ENCODE measurements around the gene SPA17.

The SPA17 gene

DNA sequence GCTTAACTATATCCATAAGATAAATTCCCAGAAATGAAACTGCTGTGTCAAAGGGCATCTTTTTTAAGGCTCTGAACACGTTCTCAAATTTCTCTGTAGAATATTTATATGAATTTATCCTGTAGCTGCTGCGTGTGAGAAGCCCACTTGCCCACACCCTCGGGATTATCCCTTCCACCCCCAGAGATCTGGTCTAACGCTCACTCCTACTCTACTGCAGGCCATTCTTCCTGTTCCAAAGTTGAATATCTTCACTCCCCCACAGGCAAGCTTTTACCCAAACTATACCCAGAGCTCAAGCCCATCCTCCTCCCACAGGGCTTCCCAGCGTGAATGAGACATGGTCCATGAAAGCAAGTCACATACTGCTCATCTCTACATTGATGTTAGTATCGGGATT is 25.1 kb upstream of the SPA17 start:
- TF ChIP-seq, protein P1, sequence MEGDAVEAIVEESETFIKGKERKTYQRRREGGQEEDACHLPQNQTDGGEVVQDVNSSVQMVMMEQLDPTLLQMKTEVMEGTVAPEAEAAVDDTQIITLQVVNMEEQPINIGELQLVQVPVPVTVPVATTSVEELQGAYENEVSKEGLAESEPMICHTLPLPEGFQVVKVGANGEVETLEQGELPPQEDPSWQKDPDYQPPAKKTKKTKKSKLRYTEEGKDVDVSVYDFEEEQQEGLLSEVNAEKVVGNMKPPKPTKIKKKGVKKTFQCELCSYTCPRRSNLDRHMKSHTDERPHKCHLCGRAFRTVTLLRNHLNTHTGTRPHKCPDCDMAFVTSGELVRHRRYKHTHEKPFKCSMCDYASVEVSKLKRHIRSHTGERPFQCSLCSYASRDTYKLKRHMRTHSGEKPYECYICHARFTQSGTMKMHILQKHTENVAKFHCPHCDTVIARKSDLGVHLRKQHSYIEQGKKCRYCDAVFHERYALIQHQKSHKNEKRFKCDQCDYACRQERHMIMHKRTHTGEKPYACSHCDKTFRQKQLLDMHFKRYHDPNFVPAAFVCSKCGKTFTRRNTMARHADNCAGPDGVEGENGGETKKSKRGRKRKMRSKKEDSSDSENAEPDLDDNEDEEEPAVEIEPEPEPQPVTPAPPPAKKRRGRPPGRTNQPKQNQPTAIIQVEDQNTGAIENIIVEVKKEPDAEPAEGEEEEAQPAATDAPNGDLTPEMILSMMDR (conservative IDR thresholded peaks at IDR 0.05): no peak
- no peak overlapping the region for H3K27ac ChIP-seq

DNA sequence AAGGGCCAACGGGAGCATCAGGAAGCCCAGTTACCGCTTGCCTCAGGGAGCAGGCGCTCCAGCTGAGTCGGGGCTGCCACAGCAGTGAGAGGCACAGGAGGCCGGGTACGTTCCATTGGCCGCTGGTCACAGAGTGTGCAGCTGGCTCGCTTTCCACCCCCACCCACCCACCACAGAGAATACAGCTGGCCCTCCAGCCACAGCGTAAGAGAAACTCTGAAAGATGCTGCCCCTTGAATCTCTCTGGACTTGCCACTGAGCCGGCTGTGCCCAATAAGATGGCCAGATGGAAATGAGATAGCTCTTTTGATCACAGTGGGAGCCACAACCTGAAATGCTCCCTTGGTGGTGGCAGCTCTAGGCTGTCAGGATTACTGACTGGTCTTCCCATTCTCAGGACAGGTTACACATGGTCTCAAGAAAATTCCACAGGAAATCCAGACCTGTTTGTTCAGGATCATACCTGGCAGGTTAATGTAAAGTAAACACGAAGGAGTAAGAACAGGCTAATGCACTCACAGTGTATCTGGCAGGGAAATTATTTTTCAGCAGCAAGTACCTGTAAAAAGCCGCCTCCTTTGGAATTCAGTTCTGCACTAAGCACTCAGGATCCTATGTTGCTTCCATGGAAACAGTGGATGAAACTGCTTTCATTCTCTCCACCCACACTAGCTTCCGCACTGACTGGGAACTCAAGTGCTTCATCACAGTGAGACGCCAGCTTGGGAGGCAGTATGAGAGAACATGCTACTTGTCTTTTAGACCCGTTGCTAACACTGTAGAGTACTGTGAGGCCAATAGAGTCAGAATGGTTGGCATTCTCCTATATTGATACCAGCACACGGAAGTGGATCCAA is 16.7 kb upstream of the SPA17 start:
- TF ChIP-seq, protein P1 (conservative IDR thresholded peaks at IDR 0.05): no peak
- peak overlapping the region; percentile 96 for H3K27ac ChIP-seq

DNA sequence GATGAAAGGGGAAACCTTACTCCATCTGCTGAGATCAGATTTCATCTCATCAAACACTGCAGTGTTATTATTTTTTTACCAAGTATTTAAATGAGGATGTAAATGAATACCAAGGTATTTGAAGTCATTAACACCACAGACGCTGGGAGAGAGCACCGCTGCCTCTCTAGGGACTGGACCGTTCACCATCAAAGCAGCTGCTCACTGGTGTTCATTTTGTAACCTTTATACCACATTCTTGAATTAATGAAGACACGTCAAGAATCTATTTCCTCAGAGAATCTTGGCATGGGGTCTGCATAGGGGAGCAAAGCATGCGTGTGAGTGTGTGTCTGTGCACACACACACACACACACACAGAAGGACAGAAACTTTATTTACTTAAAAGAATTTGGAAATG is 15.8 kb upstream of the SPA17 start:
- TF ChIP-seq, protein P1 (conservative IDR thresholded peaks at IDR 0.05): no peak
- peak overlapping the region; percentile 96 for H3K27ac ChIP-seq

DNA sequence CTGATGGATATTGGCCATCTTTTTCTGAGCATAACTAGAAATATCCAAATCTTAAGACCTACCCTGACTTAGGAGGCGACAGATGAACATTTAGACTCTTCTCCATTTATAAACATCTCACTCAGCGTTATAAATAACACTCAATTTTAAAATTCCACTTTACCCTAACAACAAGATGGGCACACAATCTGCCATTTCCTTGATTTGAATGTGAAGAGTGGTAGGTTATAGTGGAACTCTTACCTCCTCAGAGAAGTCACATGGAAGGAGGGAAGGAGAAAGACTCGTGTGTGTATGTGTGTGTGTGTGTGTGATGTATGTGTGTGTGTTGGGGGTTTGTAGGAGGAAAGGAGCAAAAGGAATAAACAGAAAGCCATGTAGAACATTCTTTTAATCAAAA is 15.2 kb upstream of the SPA17 start:
- peak overlapping the region; percentile 96 for H3K27ac ChIP-seq
- TF ChIP-seq, protein P1 (conservative IDR thresholded peaks at IDR 0.05): no peak

DNA sequence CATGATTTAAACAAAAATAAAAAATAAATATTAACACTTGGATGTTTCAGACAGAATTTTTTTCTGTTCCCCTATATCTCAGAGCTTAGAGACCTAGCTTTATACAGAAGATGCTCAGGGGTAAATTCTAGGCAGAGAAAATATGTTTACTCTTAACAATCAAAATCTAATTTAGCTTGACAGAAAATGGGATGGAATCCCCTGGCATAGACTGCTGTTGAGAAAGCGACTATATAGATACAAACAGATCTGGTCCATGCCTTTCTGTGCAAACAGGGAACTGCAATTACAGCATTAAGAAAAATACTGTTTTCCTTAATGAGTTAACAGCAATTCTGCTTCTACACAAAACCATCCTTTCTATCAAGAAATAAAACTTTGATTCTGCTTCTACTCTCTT is 14.7 kb upstream of the SPA17 start:
- TF ChIP-seq, protein P1 (conservative IDR thresholded peaks at IDR 0.05): no peak
- peak overlapping the region; percentile 96 for H3K27ac ChIP-seq

DNA sequence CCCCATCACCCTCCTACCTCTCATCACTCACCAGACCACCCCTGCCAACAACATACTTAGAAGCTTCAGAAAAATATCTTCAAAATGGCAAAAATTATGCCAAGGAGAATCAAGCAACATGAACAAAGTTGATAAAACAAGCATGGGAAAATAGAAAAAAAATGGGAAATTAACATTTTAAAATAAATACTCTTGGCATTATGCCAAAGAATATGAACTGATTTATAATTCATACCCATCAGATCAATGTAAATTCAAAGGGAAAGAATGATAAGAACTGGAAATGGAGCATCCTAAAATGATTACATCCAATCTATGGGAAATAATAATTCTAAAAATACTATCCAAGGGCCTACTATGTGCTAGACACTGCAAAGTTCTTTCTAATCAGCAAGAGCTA is 12.2 kb upstream of the SPA17 start:
- TF ChIP-seq, protein P1 (conservative IDR thresholded peaks at IDR 0.05): no peak
- H3K27ac ChIP-seq: no peak overlapping the region

DNA sequence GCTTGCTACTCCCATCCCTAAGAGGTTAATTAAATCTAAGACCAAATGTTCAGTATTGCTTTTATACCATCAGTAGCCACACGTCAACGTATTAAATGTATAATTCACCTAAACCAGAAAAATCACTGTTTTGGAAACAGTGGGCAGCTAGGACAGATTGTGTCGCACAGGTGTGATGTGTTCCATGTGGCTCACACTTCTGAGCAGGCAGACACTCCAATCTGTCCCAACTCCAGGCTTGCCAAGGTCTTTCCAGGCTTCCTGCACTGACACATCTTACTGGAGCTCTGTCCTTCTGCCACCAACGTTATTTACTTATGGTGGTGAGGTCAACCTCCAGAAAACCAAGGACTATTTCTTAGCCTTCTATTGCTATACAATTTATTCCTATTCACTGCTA is 11.6 kb upstream of the SPA17 start:
- H3K27ac ChIP-seq: no peak overlapping the region
- TF ChIP-seq, protein P1 (conservative IDR thresholded peaks at IDR 0.05): no peak
